AG20443 (cell line): ENCODE measurements around the gene CRIP2.

Experiments
- DNase-seq: peaks from one replicate; pipeline ENCODE4 v3.0.0; 2012; ENCODE audit warnings: low spot score, mixed read lengths

Gene CRIP2

DNA sequence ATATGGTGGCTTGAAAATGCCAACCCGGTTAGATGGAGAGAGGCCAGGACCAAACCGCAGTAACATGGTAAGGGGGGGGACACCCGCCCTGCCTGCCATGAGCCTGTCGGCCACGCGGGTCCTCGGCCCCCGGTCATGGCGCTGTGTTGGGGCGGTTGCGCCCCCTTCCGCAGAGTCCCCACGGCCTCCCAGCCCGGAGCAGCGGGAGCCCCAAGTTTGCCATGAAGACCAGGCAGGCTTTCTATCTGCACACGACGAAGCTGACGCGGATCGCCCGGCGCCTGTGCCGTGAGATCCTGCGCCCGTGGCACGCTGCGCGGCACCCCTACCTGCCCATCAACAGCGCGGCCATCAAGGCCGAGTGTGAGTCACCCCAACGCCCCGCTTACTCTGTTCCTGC is 10.1 kb upstream of the CRIP2 start:
- no peak for DNase-seq

DNA sequence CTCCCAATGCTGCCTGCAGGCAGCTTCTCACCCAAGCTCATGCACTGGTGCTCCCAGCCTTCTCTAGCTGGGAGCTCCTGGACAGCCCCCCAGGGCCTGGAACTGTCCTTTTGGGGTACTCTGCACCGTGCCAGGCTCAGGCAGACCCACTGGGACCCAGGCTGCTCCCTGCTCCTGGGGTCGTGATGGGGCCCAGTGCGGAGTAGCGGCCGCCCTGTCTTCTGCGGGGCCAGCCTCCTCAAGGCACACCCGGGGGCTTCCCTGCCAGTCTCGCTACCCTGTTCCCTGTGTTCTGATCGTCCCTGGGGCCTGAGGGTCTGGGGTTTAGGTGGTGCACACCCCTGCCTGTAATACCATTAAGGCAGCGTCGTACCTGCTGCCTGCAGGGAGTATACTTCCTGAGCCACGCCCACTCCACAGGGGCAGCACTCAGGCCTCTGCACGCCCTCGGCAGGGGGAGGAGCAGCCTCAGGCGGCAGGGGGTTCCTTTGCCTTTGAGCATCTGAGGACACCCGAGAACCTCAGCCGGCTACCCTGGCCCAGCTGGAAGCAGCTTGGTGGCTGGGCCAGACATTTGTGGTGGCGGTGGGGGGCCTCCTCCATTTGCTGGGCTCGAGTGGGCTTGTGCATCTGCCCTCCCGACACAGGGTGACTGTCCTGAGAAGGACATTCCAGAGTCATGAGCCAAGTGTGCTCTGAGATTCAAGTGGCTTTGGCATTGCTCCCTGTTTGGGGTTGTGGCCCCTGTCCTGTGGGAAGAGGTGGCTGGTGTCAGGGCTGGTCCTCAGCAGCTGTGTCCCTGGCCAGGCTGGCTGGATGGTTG is 9.2 kb upstream of the CRIP2 start:
- DNase-seq, result no peak

DNA sequence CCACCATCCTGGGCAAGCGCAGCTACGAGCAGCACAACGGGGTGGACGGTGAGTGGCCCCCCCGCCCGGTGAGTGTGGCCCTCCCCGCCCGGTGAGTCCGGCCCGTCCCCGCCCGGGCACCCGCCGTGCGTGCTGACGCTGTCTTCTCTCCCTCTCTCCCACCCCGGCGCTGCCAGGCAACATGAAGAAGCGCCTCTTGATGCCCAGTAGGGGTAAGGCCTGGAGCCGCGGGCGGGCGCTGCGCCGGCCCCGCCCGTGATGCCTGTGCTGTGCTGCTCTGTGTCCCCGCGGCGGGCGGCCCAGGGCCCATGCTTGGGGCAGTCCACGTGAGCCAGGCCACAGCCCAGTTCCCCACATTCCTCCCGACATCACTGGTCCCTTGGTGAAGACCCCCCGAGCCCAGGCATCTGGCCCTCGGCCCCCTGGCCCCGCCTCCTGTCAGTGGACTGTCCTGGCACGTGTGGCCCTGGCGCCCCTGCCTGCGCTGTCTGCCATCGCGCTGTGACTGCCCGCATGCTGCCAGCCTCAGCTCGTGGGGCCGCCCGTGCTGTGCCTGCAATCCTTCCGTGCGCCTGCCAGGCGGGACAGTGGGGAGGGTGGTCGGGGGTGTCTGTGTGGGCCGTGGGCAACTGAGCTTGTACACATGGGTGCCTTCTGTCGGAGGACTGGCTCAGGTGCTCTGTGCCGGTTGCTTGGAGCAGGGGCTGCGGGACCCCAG is 7.9 kb upstream of the CRIP2 start:
- DNase-seq, result no peak

GRCh38 chr14:105467249-105467941 is 7.2 kb upstream of the CRIP2 start:
- DNase-seq, result no peak

DNA sequence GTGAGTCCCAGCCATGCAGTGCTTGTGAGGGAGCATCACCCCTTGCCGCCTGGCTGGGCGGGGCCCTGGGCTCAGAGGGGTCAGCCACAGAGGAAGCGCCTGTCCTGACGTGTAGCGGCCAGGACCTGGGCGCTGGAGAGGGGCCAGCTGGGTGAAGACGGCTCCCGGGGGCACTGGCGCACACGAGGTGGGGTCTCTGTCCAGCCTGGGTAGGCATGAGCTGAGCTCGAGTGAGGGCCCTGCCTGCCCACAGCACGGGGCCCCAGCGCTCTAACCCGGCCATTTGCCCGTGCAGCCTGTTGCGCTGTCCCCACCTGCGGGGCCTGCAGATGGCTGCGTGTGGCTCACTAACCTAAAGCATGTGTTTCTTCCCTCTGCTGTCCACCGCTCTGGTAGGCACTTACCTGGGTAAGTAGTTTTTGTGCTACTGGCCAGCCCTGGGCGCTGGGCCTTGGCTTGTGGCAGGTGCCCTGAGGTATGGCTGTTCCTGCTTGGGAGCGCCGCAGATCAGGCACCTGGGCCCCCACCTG is 6.6 kb upstream of the CRIP2 start:
- DNase-seq, result no peak

DNA sequence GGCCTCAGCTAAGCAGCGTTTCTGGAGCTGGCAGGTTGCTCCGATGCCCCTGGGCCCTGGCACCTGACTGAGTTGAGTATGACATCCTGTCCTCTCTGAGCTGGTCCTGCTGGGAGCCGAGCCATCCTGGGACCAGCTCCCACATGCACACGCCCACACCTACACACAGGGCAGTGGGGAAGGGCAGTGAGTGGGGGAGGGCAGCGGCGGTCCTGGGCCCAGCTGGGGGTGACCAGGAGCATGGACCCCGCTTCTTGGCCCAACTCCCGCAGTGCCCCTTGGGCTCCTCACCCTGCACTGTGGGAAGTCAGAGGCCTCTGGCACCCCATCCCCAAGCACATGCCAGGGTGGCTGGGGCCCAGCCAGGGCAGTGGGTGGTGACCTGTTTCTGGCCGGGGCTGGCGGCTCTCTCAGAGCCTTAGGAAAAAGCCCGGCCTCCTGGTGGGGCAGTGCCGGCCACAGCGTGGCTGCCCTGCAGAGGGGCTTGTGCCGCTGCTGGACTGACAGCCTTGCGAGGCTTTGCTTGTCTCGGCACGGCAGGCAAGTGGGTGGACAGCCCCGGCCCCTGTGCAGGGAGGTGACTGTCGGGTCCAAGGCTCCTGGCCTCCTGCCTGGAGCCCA is 5.9 kb upstream of the CRIP2 start:
- no peak for DNase-seq

DNA sequence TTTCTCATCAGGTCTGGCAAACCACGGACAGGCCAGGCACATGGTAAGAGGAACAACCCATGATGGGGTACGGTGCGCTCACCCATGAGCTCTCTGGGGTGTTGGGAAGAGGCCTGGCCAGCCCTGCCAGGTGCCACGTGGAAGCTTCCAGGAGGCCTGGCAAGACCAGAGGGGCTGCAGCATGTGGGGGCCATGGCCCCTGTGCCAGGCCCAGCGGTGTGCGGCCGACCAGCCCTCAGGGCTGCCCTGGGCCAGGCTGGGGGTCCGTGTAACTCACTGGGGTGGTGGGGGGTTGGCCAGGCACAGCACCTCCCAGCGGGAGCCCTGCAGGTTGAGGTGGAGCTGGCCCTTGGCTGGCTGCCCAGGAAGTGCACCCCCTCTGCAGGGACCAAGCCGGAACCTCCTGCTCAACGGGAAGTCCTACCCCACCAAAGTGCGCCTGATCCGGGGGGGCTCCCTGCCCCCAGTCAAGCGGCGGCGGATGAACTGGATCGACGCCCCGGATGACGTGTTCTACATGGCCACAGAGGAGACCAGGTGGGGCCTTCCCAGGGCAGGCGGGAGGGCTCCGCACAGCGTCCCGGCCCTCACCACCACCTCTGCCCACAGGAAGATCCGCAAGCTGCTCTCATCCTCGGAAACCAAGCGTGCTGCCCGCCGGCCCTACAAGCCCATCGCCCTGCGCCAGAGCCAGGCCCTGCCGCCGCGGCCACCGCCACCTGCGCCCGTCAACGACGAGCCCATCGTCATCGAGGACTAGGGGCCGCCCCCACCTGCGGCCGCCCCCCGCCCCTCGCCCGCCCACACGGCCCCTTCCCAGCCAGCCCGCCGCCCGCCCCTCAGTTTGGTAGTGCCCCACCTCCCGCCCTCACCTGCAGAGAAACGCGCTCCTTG is 4.9 kb upstream of the CRIP2 start:
- DNase-seq, result no peak

- no peak for DNase-seq
Observed at GRCh38 chr14:105470350-105471296, 4.0 kb upstream of the CRIP2 start.

GRCh38 chr14:105471297-105471821 is 3.3 kb upstream of the CRIP2 start:
- DNase-seq, result no peak

DNA sequence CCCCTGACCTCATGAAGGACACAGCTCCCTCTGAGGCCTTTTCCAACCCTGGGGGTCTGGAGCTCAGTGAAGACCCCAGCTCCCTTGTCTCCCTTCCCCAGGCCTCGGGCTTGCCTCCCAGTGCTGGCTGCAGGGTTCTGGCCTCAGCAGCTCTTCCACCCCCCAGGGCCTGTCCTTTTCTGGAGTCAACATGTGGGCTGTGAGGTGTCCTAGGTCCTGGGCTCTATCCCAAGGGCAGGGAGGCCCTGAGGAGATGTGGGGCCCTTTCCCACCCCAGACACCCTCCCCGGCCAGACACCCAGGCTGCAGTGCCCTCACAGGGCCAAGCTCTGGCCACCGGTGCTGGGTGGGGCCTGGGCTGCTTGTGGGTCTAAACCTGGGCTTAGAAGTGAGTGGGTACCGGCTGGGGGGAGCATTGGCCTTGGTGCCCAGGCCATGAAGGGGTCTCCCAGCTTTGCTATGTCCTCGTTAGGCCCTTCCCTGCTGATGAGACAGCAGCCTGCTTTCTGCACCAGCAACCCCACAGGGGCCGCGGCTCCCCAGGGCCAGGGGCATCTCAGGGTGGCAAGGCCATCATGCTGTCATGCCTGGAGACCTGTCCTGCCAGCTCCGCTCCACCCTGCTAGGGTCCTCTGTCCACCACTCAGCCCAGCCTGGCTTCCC is 2.7 kb upstream of the CRIP2 start:
- DNase-seq, result no peak

GRCh38 chr14:105472486-105472991 is 2.1 kb upstream of the CRIP2 start:
- DNase-seq, result no peak

- DNase-seq, result peak; percentile 33
Observed at GRCh38 chr14:105473033-105473676, 1.5 kb upstream of the CRIP2 start.

DNA sequence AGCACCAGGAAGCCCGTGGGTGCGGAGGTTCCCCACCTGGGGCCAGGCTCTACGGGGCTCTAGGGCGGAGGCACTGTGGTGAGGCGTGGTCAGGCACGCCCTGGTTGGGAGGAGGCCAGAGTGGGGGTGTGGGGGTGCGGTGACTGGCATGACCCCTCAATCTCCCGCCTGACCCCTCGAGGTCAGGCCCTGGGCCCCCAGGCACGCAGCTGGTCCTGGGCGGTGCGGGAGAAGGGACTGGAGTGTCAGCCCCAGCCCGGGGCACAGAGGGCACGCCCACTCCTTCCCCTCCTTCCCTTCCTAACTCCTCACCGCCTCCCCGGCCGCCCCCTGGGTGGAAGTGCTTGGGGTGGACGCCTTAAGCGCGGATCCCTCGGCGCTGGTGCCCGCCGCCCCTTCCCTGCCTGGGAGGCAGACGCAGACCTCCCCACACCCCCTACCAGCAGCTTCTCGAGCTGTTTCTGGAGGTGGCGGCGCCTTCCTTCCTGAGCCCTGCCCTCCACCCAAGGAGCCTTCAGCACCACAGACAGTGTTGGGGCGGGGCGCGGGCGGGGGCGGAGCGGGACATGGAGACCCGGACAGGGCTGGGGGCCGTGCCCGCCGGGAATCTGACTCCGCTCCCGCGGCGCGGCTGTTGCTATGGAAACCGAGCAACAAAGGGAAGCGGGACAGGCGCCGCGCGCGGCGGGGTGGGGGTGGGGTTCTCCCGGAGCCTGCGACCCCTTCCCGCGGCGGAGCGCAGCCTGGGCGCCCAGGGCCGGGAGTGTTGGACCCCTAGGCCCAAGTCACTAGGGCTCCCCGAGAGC is 741 bp upstream of the CRIP2 start:
- peak; percentile 87 for DNase-seq

DNA sequence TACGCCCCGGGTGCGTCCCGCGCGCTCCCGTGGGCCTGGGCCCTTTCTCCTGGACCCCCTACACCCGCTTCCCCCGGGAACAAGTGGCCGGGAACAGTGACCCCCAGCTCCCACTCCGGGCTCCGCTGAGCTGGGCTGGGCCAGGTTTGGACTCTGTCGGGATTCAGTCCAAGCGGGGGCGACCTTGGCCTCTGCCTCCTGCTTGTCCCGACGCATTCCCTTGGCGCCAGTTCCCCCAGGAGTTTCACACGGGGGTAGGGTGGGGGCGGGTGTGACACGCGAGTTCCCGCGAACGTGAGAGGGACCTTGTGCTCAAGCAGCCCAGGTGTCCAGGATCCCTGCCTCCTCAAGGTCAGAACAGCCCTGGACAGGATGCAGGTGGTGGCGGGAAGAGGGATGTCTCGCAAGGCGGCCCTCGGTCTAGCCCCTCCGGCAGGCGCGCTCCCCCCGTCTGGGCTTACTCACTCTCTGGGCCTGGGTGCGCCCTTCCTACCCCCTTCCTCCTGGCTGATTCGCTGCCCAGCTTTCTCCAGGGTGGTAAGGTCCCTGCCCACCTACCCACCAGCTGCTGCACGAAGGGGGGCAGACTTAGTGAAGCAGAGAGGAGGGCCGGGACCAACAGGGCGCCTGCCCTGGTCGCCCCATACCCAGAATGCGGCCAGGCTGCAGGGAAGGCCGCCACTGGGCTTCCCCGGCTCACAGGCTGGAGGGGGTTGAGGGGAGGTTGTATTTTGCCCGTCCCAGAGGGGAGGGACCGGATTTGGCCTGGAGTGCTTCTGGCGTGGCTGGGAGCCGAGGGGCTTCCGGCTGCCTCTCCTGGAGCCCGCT is 862 bp downstream of the CRIP2 start:
- peak; percentile 42 for DNase-seq

DNA sequence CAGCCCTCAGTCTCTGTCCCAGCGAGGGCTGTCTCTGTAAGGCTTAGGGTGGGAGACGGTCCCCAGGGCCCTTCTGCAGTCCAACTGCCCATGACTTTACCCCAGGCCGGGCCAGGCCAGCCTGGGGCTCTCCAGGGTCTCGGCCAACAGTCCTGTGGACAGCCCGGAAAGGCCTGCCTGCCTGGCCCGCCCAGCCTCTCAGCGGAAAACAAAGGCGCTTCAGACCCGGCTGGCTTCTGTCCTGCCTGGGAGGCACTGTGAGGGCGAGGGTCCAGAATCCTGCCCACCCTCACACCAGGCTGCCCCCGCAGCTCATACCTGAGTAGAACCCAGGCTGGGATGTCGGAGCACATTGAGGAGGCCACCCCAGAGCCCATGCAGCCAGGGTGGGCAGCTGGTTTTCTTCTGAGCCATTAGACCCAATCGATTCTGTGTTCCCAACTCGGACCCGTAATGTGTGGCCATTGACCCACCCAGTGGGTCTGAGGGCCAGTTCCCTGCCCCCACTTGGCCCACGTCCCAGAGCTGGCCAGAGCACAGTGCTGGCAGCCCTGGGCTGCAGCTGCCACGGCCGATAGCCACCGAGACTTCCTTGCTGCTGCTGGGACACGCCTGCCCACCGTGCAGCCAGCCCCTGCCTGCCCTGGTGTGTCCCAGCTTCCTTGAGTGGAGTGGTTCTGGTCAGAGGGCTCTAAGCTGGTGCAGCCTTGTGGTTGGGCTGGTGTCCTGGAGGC is 1.6 kb downstream of the CRIP2 start:
- DNase-seq, result peak; percentile 55
